Transverse colon (tissue), 4 donors: ENCODE results near the gene PIAS4. TPM values are rescaled to one million over a fixed set of nuclear protein-coding genes. Genes with fewer than 3 reads are reported as not detected.

Experiments used
- DNase-seq: peaks from one replicate; pipeline ENCODE4 v3.0.0-alpha.2; 2019
- H3K27ac ChIP-seq, 4 donors: fragments of 200-600 bp; sonication (generic); 2 replicates each; pipeline ENCODE4 v1.5.1; 2016 to 2018; ENCODE audit warnings: inconsistent platforms in 4 of 4
- H3K27me3 ChIP-seq: fragments of 200-600 bp; sonication (generic); 2 replicates; pipeline ENCODE4 v1.5.1; 2017; ENCODE audit warnings: inconsistent platforms
- H3K36me3 ChIP-seq, 4 donors: fragments of 200-600 bp; sonication (generic); 2 replicates each; pipeline ENCODE4 v1.5.1; 2017 to 2019; ENCODE audit warnings: inconsistent platforms in 4 of 4
- H3K4me1 ChIP-seq, 4 donors: fragments of 200-600 bp; sonication (generic); 2 replicates each; pipeline ENCODE4 v1.5.1; 2017 to 2020; ENCODE audit warnings: inconsistent platforms in 4 of 4
- H3K4me3 ChIP-seq, 4 donors: fragments of 200-600 bp; sonication (generic); 1 replicate in 1 of 4; 2 replicates in 3 of 4; pipeline versions ENCODE4 v1.5.1 to v1.6.1; 2017 to 2019; ENCODE audit warnings: inconsistent platforms in 4 of 4
- H3K9me3 ChIP-seq, 2 donors: fragments of 200-600 bp; sonication (generic); 2 replicates each; pipeline ENCODE4 v1.5.1; 2017 to 2019; ENCODE audit warnings: inconsistent platforms in 2 of 2
- EP300 ChIP-seq: sonication (generic); formaldehyde crosslinking; IDR thresholded peaks from one replicate; pipeline ENCODE4 v1.6.1; 2017; ENCODE audit warnings: antibody characterized with exemption, low read depth
- POLR2A ChIP-seq: fragments of 450-650 bp; IDR thresholded peaks from one replicate; pipeline ENCODE4 v1.6.1; 2016; ENCODE audit warnings: antibody characterized with exemption, mild to moderate bottlenecking, moderate library complexity
- POLR2AphosphoS5 ChIP-seq, 3 donors: sonication (generic); formaldehyde crosslinking; IDR thresholded peaks; one replicate each; pipeline ENCODE4 v1.6.1; 2016; ENCODE audit warnings: antibody characterized with exemption in 3 of 3
- WGBS, 2 donors: methylation state at CpG; one replicate each; pipeline ENCODE4 v1.1.5; 2018; ENCODE audit warnings: low coverage in 1 of 2; 5-methylcytosine and 5-hydroxymethylcytosine counted together
- in situ Hi-C, 4 donors: fragments of 200-750 bp; cut with MboI; loops; one replicate each; pipeline versions ENCODE4 v1.15.0 to v1.15.1; 2017; ENCODE audit warnings: low sequenced_read_pairs in 3 of 4, low pct_ligation_motif_present in 1 of 4, low pct_unique_long_range_greater_than_20kb in 1 of 4
- intact Hi-C: fragments of 100-400 bp; cut with DNase I; formaldehyde crosslinking; loops from one replicate; pipeline ENCODE4 v1.15.1; 2023; ENCODE audit warnings: low total_unique reads
- total RNA-seq, 4 donors: library from RNA; depleted of rRNA; stranded (reverse); fragments of >200 nt; gene quantifications; one replicate each; pipeline ENCODE4 v1.1.0, GENCODE V29; 2016
- TF ChIP-seq, protein P1 (sequence below), 5 experiments: fragments of 200-600 bp in 3 of 5; fragments of 450-650 bp in 2 of 5; sonication (generic) in 3 of 5; IDR thresholded peaks; 1 replicate in 2 of 5; 2 replicates in 3 of 5; pipeline ENCODE4 v1.5.1; 2016 to 2017; ENCODE audit warnings: antibody characterized with exemption in 5 of 5, inconsistent platforms in 3 of 5, mild to moderate bottlenecking in 2 of 5, moderate library complexity in 1 of 5

The PIAS4 gene
- total RNA-seq, 4 donors from 2014 or later, result 15.5 to 110 (median 23.0) TPM

DNA sequence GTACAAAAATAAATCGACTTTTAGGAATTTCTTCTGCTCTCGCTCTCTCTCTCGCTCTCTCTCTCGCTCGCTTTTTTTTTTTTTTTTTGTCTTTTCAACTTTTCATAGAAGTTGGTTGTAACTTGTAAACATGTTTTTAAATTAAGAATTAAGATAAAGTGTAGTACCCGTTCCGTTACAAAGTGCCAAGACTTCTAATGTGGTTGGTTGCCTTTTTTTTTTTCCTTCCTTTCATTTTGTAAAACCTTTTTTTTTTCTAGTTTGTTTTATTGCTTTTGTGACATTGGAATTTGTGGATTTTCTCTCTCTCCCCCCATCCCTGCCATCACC is 38.8 kb downstream of the PIAS4 start:
- peaks cover 12 to 55% (median 26%) of the 10 kb centered on the region in 4 donors for H3K4me1 ChIP-seq
- H3K36me3 ChIP-seq, result peaks cover 0 to 22% (median 11%) of the 10 kb centered on the region in 4 donors
- TF ChIP-seq, protein P1, sequence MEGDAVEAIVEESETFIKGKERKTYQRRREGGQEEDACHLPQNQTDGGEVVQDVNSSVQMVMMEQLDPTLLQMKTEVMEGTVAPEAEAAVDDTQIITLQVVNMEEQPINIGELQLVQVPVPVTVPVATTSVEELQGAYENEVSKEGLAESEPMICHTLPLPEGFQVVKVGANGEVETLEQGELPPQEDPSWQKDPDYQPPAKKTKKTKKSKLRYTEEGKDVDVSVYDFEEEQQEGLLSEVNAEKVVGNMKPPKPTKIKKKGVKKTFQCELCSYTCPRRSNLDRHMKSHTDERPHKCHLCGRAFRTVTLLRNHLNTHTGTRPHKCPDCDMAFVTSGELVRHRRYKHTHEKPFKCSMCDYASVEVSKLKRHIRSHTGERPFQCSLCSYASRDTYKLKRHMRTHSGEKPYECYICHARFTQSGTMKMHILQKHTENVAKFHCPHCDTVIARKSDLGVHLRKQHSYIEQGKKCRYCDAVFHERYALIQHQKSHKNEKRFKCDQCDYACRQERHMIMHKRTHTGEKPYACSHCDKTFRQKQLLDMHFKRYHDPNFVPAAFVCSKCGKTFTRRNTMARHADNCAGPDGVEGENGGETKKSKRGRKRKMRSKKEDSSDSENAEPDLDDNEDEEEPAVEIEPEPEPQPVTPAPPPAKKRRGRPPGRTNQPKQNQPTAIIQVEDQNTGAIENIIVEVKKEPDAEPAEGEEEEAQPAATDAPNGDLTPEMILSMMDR (IDR thresholded peaks at IDR 0.05), result no peak
- TF ChIP-seq POLR2A, result no peak
- TF ChIP-seq EP300, result no peak
- TF ChIP-seq POLR2AphosphoS5 (IDR thresholded peaks at IDR 0.05), result no peak
- 83 to 87% methylated on average over 2 to 7 of the region's 7 CpGs for WGBS, 2 donors
- H3K27ac ChIP-seq, result no peak overlapping the region
- in situ Hi-C loops (no loop called here), intact Hi-C loops (no loop called here)
- no peak for DNase-seq
- H3K4me3 ChIP-seq, result no peak overlapping the region
- no peaks in the 10 kb centered on the region for H3K9me3 ChIP-seq
- no peaks in the 10 kb centered on the region for H3K27me3 ChIP-seq

DNA sequence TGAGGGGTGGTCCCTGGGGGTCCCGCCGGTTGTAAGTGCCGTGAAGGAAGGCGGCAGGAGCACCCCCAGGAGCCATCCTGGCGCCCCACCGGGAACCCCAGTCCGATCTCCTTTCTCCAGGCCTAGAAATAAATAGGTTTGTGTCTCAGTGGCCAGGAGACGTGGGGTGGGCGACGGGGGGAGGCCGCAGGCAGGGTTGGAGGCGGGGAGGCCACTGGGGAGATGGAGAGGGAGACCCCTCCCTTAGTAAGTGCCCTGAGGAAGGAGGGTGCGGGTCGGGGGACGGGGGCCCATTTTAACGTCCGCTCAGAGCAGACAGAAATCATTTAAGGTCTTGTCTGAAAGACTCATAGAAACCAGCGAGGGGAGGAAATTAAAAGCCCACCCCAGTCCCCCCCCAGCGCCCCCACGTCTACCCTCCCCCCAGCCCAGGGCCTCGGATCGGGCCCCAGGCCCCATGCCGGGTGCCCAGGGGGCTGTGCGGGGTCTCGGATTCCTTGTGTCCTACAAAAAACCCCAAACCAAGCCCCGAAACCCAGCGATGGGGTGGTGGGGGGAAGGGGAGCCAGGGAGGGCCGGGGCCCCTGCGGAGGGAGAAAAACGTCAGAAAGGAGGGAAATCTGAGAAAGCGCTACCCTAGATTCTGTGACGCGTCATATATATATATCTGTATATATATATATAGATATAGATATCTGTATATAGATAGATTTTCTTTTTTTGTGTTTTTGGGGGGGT is 39.6 kb downstream of the PIAS4 start:
- Histone ChIP-seq H3K27ac (no peak overlapping the region), H3K4me1 (peaks cover 14 to 63% (median 34%) of the 10 kb centered on the region in 4 donors), H3K9me3 (no peaks in the 10 kb centered on the region), H3K36me3 (peaks cover 0 to 22% (median 11%) of the 10 kb centered on the region in 4 donors), H3K27me3 (no peaks in the 10 kb centered on the region), H3K4me3 (no peak overlapping the region)
- WGBS, 2 donors, result 74 to 88% methylated on average over 4 to 33 of the region's 33 CpGs
- no peak for DNase-seq
- in situ Hi-C loops (no loop called here), intact Hi-C loops (no loop called here)
- TF ChIP-seq POLR2A, result no peak
- no peak for TF ChIP-seq EP300
- no peak for TF ChIP-seq POLR2AphosphoS5 (IDR thresholded peaks at IDR 0.05)
- TF ChIP-seq, protein P1 (IDR thresholded peaks at IDR 0.05), result no peak

DNA sequence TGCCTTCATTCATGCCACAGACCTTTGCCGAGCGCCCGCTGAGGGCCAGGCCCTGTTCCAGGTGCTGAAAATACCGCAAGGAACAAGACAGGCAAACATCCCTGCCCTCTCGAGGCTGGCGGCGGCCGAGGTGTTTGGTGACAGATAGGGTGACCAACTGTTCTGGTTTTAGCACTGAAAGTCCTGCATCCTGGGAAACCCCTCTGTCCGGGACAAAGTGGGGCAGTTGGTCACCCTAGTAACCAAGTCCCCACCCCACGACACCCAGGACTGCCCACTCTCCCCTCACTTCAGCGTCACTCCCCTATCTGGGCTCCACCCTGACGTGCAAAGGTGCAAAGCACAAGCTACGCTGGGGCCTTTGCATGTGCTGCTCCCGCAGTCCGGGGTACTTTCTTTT is 41.9 kb downstream of the PIAS4 start:
- H3K36me3 ChIP-seq, result peaks cover 0 to 33% (median 14%) of the 10 kb centered on the region in 4 donors
- in situ Hi-C loops, result no loop called here
- no peak for TF ChIP-seq EP300

DNA sequence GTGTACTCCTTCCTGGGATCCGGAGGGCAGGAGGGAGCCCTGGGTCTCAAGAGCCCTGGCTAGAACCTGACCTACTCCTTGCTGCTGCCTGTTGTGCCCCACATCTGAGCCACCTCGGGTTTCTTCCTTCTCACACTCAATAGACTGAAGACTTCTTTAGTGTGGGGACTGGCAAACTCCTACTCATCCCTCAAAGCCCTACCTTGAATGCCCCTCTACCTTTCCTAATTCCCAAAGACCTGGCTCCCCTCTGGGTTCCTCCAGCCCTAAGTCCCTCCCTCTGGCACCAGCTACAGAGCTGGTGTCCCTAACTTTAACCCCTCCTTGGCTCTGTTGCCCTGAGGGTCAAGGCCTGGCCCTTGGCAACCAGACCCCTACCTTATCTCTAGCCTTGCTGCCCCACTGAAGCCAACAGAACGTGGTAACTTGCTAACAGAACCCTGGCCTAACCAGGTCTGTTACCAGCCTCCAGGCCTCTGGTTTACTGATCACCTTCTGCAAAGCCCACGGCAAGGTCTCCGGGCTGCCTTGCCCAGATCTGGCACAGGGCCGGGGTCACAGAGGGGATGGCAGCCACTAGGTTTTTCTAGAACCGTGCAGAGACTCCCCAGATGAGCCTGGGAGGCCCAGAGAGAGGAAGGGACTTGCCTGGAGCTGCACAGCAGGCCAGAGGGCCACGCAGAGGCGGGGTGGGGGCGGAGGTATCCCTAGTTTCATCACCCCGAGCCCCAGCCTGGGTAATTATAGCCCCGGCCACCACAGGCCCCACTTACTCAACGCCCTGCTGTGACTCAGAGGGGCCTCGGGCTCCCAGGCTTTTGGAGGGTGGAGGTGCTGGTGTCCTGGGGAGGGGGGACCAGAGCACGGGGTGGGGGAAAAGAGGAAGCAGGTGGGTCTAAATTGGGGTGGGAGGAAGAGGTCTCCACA is 43.9 kb downstream of the PIAS4 start:
- H3K27ac ChIP-seq, result peak overlapping the region; percentile 85 to 100 (median 95)
- peak; percentile 62 for DNase-seq
- peak overlapping the region in 1 of 4 donors; percentile 11 for H3K4me3 ChIP-seq
- TF ChIP-seq, protein P1 (IDR thresholded peaks at IDR 0.05), result no peak
- no peak for TF ChIP-seq EP300
- TF ChIP-seq POLR2A, result no peak
- TF ChIP-seq POLR2AphosphoS5 (IDR thresholded peaks at IDR 0.05), result no peak
- no peaks in the 10 kb centered on the region for H3K27me3 ChIP-seq
- intact Hi-C loops (no loop called here), in situ Hi-C loops (no loop called here)
- peaks cover 39 to 73% (median 56%) of the 10 kb centered on the region in 4 donors for H3K4me1 ChIP-seq
- WGBS, 2 donors, result 42 to 48% methylated on average over 4 to 13 of the region's 15 CpGs
- no peaks in the 10 kb centered on the region for H3K9me3 ChIP-seq
- peaks cover 0 to 33% (median 13%) of the 10 kb centered on the region in 4 donors for H3K36me3 ChIP-seq

More for the DNA sequence above, 41.9 kb downstream of the PIAS4 start:
- DNase-seq, result no peak
- H3K4me3 ChIP-seq, result no peak overlapping the region
- intact Hi-C loops, result no loop called here
- peaks cover 33 to 71% (median 51%) of the 10 kb centered on the region in 4 donors for H3K4me1 ChIP-seq
- peak overlapping the region; percentile 85 to 100 (median 95) for H3K27ac ChIP-seq
- no peaks in the 10 kb centered on the region for H3K9me3 ChIP-seq
- H3K27me3 ChIP-seq, result no peaks in the 10 kb centered on the region
- WGBS, 2 donors, result 65 to 83% methylated on average over 4 to 15 of the region's 15 CpGs
